Measurements from ENCODE around the gene TFEB.
A peak's percentile ranks its signal among the peaks of the same experiment; 100 is the strongest.

The TFEB gene

DNA sequence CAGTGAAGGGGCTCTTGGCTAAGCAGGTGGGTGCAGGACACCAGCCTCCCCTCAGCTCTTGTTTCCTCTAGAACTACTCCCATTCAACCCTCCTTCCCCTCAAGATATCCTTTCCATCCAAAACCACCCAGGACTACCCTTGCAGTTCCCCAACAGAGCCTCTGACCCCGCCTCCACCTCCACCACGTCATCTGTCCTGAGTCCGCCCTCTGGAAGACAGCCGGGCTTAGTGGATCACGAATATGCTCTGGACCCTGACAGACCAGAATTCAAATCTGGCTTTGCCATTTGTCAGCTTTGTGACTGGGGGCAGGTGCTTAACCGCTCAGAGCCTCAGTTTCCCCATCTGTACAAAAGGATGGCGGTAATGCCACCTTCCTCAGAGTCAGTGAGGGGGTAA lies 31.4 kb downstream of the TFEB start:
- Histone ChIP-seq H2BK5ac (ENCODE audit: low read depth, low read length, poor library complexity, severe bottlenecking) (no peak overlapping the region), H3K9me3 (ENCODE audit: control insufficient read depth, low read length) (no peaks in the 10 kb centered on the region), H3K9ac (ENCODE audit: low read length) (no peak overlapping the region), H2AK5ac (ENCODE audit: low read length, severe bottlenecking) (peak overlapping the region; percentile 58), H3K4me2 (ENCODE audit: low read length, poor library complexity, severe bottlenecking) (no peak overlapping the region), H4K91ac (ENCODE audit: low read length) (no peak overlapping the region), H2AFZ (ENCODE audit: low read depth, low read length) (no peak overlapping the region), H3K4me1 (ENCODE audit: control insufficient read depth, insufficient read depth, low read depth, low read length) (peaks cover 75% of the 10 kb centered on the region), H3K36me3 (ENCODE audit: control insufficient read depth in 1 of 2, insufficient read depth in 2 of 2, low read depth in 1 of 2, low read length in 2 of 2) (peaks cover 0 to 22% of the 10 kb centered on the region in 2 experiments), H3K27me3 (ENCODE audit: control insufficient read depth in 1 of 2, insufficient read depth in 1 of 2, low read length in 2 of 2) (no peaks in the 10 kb centered on the region), H3K14ac (ENCODE audit: low read length in 2 of 2) (no peak overlapping the region), H3K4ac (ENCODE audit: low read depth in 1 of 2, low read length in 2 of 2) (no peak overlapping the region), H3K18ac (ENCODE audit: low read depth in 1 of 2, low read length in 2 of 2) (no peak overlapping the region), H2BK120ac (ENCODE audit: low read depth, low read length) (no peak overlapping the region), H3K27ac (ENCODE audit: low read length, poor library complexity, severe bottlenecking) (no peak overlapping the region), H3K4me3 (ENCODE audit: insufficient read depth in 1 of 2, low read depth in 1 of 2, low read length in 2 of 2) (no peak overlapping the region), H2BK15ac (ENCODE audit: low read depth, poor library complexity, severe bottlenecking) (no peak overlapping the region), H4K8ac (ENCODE audit: low read length) (no peak overlapping the region), H3K23ac (ENCODE audit: low read length in 2 of 2) (no peak overlapping the region), H2BK12ac (ENCODE audit: low read length in 2 of 2) (no peak overlapping the region), H3K79me1 (replicated peaks; ENCODE audit: low read length, poor library complexity, severe bottlenecking) (peaks cover 50% of the 10 kb centered on the region)
- WGBS: 94% methylated on average over 7 of the region's 7 CpGs
- no peak for DNase-seq

DNA sequence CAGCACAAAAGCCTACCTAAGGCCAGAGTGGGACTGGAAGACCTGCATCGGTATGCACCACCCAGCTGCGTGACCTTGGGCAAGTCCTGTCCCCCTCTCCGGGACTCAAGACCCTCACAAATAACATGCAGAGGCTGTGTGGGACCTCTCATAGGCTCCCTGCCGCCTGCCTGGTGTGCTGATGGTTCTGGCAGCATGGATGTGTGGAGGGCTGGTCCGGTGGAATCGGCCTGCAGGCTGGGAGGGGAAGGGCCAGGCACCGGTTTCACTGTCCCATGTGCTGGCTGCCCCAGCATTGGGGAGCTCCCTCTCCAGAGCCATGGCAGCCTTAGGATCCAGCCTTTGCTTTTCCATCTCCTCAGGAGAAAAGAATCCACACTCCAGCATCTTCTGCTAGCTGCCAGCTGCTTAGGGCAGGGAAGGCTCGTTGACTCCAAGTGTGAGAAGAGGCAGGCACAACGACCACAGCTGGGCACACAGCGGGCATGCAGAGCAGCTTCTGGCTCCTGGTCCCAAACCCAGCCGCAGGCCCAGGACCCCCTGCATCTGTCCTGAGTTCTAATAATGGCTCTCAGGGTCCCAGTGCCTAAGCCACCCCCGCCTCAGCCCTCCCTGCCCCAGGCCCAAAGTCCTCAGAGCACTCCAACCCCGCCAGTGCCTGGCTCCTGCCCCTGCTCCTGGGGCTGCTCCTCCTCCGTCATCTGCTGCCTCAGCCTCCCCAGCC lies 32.5 kb downstream of the TFEB start:
- 79% methylated on average over 14 of the region's 14 CpGs for WGBS

GRCh38 chr6:41702089-41702745 lies 33.2 kb downstream of the TFEB start:
- no peak overlapping the region for H2BK12ac ChIP-seq (ENCODE audit: low read length in 2 of 2)
- peaks cover 73% of the 10 kb centered on the region for H3K4me1 ChIP-seq (ENCODE audit: control insufficient read depth, insufficient read depth, low read depth, low read length)
- H3K27ac ChIP-seq (ENCODE audit: low read length, poor library complexity, severe bottlenecking): no peak overlapping the region
- H3K18ac ChIP-seq (ENCODE audit: low read depth in 1 of 2, low read length in 2 of 2): no peak overlapping the region
- H3K27me3 ChIP-seq (ENCODE audit: control insufficient read depth in 1 of 2, insufficient read depth in 1 of 2, low read length in 2 of 2): no peaks in the 10 kb centered on the region
- peak overlapping the region; percentile 72 for H2AK5ac ChIP-seq (ENCODE audit: low read length, severe bottlenecking)
- no peak overlapping the region for H3K23ac ChIP-seq (ENCODE audit: low read length in 2 of 2)
- peaks cover 34% of the 10 kb centered on the region for H3K79me1 ChIP-seq (replicated peaks; ENCODE audit: low read length, poor library complexity, severe bottlenecking)
- H3K9ac ChIP-seq (ENCODE audit: low read length): no peak overlapping the region
- H3K14ac ChIP-seq (ENCODE audit: low read length in 2 of 2): no peak overlapping the region
- no peak overlapping the region for H2BK5ac ChIP-seq (ENCODE audit: low read depth, low read length, poor library complexity, severe bottlenecking)
- H2AFZ ChIP-seq (ENCODE audit: low read depth, low read length): no peak overlapping the region
- WGBS: 96% methylated on average over 9 of the region's 10 CpGs
- no peak overlapping the region for H3K4me2 ChIP-seq (ENCODE audit: low read length, poor library complexity, severe bottlenecking)
- no peak overlapping the region for H3K4me3 ChIP-seq (ENCODE audit: insufficient read depth in 1 of 2, low read depth in 1 of 2, low read length in 2 of 2)
- H2BK15ac ChIP-seq (ENCODE audit: low read depth, poor library complexity, severe bottlenecking): no peak overlapping the region
- no peak overlapping the region for H4K8ac ChIP-seq (ENCODE audit: low read length)
- H3K36me3 ChIP-seq (ENCODE audit: control insufficient read depth in 1 of 2, insufficient read depth in 2 of 2, low read depth in 1 of 2, low read length in 2 of 2): peaks cover 0 to 24% of the 10 kb centered on the region in 2 experiments
- no peaks in the 10 kb centered on the region for H3K9me3 ChIP-seq (ENCODE audit: control insufficient read depth, low read length)
- no peak overlapping the region for H3K4ac ChIP-seq (ENCODE audit: low read depth in 1 of 2, low read length in 2 of 2)
- H4K91ac ChIP-seq (ENCODE audit: low read length): no peak overlapping the region
- H2BK120ac ChIP-seq (ENCODE audit: low read depth, low read length): no peak overlapping the region
- no peak for DNase-seq

More for the DNA sequence above, 32.5 kb downstream of the TFEB start:
- H2AK5ac ChIP-seq (ENCODE audit: low read length, severe bottlenecking): peak overlapping the region; percentile 72
- no peak overlapping the region for H2BK12ac ChIP-seq (ENCODE audit: low read length in 2 of 2)
- H3K18ac ChIP-seq (ENCODE audit: low read depth in 1 of 2, low read length in 2 of 2): no peak overlapping the region
- DNase-seq: no peak
- H3K14ac ChIP-seq (ENCODE audit: low read length in 2 of 2): no peak overlapping the region
- H3K36me3 ChIP-seq (ENCODE audit: control insufficient read depth in 1 of 2, insufficient read depth in 2 of 2, low read depth in 1 of 2, low read length in 2 of 2): peaks cover 0 to 24% of the 10 kb centered on the region in 2 experiments
- H4K8ac ChIP-seq (ENCODE audit: low read length): no peak overlapping the region
- H3K4me3 ChIP-seq (ENCODE audit: insufficient read depth in 1 of 2, low read depth in 1 of 2, low read length in 2 of 2): no peak overlapping the region
- H3K23ac ChIP-seq (ENCODE audit: low read length in 2 of 2): no peak overlapping the region
- peaks cover 39% of the 10 kb centered on the region for H3K79me1 ChIP-seq (replicated peaks; ENCODE audit: low read length, poor library complexity, severe bottlenecking)
- H3K4ac ChIP-seq (ENCODE audit: low read depth in 1 of 2, low read length in 2 of 2): no peak overlapping the region
- H3K4me2 ChIP-seq (ENCODE audit: low read length, poor library complexity, severe bottlenecking): no peak overlapping the region
- H3K4me1 ChIP-seq (ENCODE audit: control insufficient read depth, insufficient read depth, low read depth, low read length): peaks cover 80% of the 10 kb centered on the region
- no peak overlapping the region for H2AFZ ChIP-seq (ENCODE audit: low read depth, low read length)
- H3K27me3 ChIP-seq (ENCODE audit: control insufficient read depth in 1 of 2, insufficient read depth in 1 of 2, low read length in 2 of 2): no peaks in the 10 kb centered on the region
- H2BK120ac ChIP-seq (ENCODE audit: low read depth, low read length): no peak overlapping the region
- H2BK5ac ChIP-seq (ENCODE audit: low read depth, low read length, poor library complexity, severe bottlenecking): no peak overlapping the region
- H3K9me3 ChIP-seq (ENCODE audit: control insufficient read depth, low read length): no peaks in the 10 kb centered on the region
- no peak overlapping the region for H4K91ac ChIP-seq (ENCODE audit: low read length)
- H2BK15ac ChIP-seq (ENCODE audit: low read depth, poor library complexity, severe bottlenecking): no peak overlapping the region
- H3K27ac ChIP-seq (ENCODE audit: low read length, poor library complexity, severe bottlenecking): no peak overlapping the region
- H3K9ac ChIP-seq (ENCODE audit: low read length): no peak overlapping the region

GRCh38 chr6:41700463-41701347 lies 34.7 kb downstream of the TFEB start:
- Histone ChIP-seq H4K8ac (ENCODE audit: low read length) (no peak overlapping the region), H3K27ac (ENCODE audit: low read length, poor library complexity, severe bottlenecking) (peak overlapping the region; percentile 85), H3K9me3 (ENCODE audit: control insufficient read depth, low read length) (no peaks in the 10 kb centered on the region), H3K14ac (ENCODE audit: low read length in 2 of 2) (no peak overlapping the region), H2AK5ac (ENCODE audit: low read length, severe bottlenecking) (peak overlapping the region; percentile 77), H3K18ac (ENCODE audit: low read depth in 1 of 2, low read length in 2 of 2) (no peak overlapping the region), H3K4me2 (ENCODE audit: low read length, poor library complexity, severe bottlenecking) (no peak overlapping the region), H3K9ac (ENCODE audit: low read length) (no peak overlapping the region), H2BK15ac (ENCODE audit: low read depth, poor library complexity, severe bottlenecking) (no peak overlapping the region), H3K23ac (ENCODE audit: low read length in 2 of 2) (no peak overlapping the region), H3K36me3 (ENCODE audit: control insufficient read depth in 1 of 2, insufficient read depth in 2 of 2, low read depth in 1 of 2, low read length in 2 of 2) (peaks cover 0 to 24% of the 10 kb centered on the region in 2 experiments), H2BK120ac (ENCODE audit: low read depth, low read length) (no peak overlapping the region), H2BK5ac (ENCODE audit: low read depth, low read length, poor library complexity, severe bottlenecking) (no peak overlapping the region), H3K27me3 (ENCODE audit: control insufficient read depth in 1 of 2, insufficient read depth in 1 of 2, low read length in 2 of 2) (no peaks in the 10 kb centered on the region), H3K4me1 (ENCODE audit: control insufficient read depth, insufficient read depth, low read depth, low read length) (peaks cover 64% of the 10 kb centered on the region), H3K79me1 (replicated peaks; ENCODE audit: low read length, poor library complexity, severe bottlenecking) (peaks cover 38% of the 10 kb centered on the region), H2BK12ac (ENCODE audit: low read length in 2 of 2) (no peak overlapping the region), H3K4me3 (ENCODE audit: insufficient read depth in 1 of 2, low read depth in 1 of 2, low read length in 2 of 2) (no peak overlapping the region), H2AFZ (ENCODE audit: low read depth, low read length) (no peak overlapping the region), H3K4ac (ENCODE audit: low read depth in 1 of 2, low read length in 2 of 2) (no peak overlapping the region), H4K91ac (ENCODE audit: low read length) (no peak overlapping the region)
- WGBS: 75% methylated on average over 19 of the region's 20 CpGs
- DNase-seq: no peak

Measured in mesenchymal stem cell (in vitro differentiated cells and primary cell).